CD4-positive, alpha-beta T cell treated with Interleukin-21 for 1 hour (primary cell): Measurements from ENCODE around the gene ZBTB11.
"Not testable (repeated sequence)": the region's sequence is repeated elsewhere in the genome, so short reads cannot be mapped to it uniquely, and the experiment has no call there.

ENCODE experiments used
- DNase-seq: peaks from one replicate; pipeline ENCODE4 v3.0.0-alpha.2; 2020

Gene ZBTB11, protein sequence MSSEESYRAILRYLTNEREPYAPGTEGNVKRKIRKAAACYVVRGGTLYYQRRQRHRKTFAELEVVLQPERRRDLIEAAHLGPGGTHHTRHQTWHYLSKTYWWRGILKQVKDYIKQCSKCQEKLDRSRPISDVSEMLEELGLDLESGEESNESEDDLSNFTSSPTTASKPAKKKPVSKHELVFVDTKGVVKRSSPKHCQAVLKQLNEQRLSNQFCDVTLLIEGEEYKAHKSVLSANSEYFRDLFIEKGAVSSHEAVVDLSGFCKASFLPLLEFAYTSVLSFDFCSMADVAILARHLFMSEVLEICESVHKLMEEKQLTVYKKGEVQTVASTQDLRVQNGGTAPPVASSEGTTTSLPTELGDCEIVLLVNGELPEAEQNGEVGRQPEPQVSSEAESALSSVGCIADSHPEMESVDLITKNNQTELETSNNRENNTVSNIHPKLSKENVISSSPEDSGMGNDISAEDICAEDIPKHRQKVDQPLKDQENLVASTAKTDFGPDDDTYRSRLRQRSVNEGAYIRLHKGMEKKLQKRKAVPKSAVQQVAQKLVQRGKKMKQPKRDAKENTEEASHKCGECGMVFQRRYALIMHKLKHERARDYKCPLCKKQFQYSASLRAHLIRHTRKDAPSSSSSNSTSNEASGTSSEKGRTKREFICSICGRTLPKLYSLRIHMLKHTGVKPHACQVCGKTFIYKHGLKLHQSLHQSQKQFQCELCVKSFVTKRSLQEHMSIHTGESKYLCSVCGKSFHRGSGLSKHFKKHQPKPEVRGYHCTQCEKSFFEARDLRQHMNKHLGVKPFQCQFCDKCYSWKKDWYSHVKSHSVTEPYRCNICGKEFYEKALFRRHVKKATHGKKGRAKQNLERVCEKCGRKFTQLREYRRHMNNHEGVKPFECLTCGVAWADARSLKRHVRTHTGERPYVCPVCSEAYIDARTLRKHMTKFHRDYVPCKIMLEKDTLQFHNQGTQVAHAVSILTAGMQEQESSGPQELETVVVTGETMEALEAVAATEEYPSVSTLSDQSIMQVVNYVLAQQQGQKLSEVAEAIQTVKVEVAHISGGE

DNA sequence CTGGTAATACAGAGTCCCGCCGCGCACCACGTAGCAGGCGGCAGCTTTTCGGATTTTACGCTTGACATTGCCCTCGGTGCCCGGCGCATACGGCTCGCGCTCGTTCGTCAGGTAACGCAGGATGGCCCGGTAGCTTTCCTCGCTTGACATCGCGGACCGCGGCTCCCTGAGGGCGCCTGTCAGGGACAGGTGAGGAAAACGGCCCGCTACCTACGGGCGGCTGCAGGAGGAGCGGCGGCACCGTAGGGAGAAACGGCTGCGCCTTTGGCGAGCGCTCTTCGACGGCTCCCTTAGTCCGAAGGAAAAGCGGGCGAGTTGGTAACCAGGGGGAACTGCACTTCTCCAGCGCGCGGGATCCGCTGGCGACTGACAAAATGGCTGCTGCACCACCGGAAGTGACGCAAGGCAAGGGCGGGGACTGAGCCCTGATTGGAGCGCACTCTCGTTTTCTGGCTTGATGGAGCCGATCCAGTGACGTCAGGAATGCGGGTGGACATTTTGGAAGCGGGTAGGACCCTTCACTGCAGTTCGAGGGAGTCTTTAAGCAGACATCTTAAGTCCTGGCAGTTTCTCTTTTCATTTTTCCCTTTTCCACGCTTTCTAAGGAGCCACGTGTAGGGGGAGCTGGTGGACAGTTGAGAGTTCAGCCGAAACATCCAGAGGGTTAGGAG, at the start of gene ZBTB11:
ZBTB11 (minus strand) TSS at position 368 of the 671 bp plus-strand sequence; CDS start at position 150, 218 bp downstream.
- peak; percentile 99 for DNase-seq

DNA sequence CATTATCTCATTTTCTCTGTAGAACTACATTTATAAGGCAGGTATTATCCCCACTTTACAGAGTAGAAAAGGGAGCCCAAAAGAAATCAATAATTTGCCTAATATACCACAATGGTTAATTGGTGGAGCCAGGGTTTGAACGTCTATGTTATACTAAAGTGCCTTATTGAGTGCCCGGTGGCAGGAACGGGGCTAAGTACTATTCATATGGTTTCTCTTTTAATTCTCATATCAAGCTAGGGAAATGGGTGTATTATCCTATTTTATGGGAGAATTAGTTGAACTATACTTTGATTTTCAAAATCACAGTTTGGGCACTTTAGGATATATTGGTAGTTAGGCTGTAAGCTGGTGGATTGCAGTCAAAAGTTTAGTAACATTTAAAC, 49.0 kb upstream of the ZBTB11 start:
- DNase-seq: no peak

DNA sequence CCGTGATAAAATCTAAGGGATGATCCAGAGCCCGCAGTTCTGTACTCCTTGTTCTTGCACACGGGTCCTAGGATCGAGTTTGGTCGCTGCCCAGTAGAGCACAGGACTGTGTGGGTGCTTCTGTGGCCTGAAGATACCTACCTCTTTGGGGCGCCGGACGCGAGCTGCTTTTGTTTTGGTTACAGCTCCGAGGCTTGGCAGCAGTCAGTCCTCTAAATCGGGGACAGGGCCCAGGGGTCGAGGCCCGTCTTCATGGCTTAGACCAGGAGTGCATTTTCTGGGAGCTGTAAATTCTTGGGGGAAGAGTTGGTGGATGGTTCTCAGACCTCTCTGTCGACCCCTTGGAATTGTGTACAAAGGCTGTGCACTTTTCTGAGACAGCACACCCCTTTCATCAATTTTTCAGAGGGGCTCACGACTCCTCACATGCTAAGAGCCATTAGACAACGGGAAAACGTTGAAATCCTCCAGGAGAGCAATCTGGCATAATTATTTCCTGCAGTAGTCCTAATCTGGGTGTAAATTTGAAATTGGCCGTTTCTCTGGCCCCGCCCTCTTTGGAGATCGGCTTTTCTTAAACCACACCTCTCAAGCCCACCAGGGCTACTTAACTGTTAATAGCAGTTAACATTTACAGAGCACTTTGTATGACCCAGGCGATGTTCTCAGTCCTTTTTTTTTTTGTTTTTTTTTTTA, 48.4 kb upstream of the ZBTB11 start:
- DNase-seq: peak; percentile 40

DNA sequence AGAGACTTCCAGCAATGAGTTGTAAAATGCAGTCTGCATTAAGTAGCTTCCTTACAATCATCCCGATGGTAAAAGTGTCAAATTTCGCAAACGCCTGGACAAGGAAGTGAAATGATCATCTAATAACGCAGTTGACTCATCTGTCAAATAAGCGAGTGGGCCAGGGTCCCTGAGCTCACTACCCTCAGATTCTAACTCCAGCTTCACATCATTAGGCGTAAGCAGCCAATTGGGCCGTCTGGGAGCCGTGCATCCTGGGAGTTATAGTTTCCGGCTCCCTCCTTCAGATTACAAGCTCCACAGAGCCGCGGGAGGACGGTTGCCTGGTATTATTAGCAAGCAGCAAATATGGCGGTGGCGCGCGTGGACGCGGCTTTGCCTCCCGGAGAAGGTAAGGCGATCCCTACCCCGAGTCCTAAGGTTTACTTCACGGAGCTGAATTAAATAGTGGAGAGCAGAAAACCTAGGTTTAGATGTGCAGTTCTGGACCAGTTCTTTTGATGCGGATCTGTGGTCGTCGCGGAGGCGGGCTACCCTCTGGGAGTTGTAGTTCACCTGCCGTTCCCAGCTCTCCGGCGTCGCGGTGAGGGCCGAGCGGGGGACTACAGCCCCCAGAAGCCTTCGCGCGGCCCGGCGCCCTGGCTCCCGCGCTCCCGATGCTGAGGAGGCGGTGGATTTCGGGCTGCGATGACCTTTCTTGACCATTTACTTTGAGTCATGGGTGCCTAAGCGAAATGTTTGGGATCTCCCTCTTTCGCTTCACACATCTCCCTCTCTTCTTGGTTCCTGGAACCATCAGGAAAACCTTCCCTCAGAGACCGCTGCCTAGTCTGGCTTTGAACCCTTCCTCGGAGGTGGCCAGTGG, 47.6 kb upstream of the ZBTB11 start, which contains the start of gene CEP97:
CEP97 (plus strand) TSS at position 286 of the 865 bp plus-strand sequence; CDS start at position 349, 63 bp downstream.
- peak; percentile 88 for DNase-seq

DNA sequence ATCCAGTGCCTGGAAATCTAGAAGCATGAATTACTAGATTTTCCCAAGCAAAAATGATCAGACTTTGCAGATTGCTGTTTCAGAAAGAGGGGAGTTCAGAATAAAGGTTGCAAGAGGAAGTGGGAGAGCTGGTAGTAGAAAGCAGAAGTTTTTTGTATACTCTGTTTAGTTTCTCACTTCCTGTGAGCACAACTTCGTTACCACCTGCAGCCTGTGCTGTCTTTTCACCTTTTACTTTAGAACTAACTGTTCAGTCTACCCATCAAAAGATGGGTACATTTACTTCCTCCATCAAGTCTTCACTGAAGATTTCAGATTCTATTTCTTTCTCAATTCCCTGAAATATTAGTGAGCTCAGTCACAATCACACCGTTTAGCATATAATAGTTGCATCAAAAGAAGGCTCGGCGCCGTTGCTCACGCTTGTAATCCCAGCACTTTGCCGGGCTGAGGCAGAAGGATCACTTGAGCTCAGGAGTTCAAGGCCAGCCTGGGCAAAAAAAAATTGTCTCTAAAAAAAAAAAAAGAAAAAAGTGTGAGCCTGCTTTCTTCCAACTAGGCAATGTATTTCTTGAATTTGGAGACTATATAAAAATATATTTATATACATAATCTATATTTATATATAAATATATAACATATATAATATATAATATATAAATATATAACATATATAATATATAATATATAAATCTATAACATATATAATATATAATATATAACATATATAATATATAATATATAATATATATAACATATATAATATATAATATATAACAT, 45.7 kb upstream of the ZBTB11 start:
- peak; percentile 47 for DNase-seq

DNA sequence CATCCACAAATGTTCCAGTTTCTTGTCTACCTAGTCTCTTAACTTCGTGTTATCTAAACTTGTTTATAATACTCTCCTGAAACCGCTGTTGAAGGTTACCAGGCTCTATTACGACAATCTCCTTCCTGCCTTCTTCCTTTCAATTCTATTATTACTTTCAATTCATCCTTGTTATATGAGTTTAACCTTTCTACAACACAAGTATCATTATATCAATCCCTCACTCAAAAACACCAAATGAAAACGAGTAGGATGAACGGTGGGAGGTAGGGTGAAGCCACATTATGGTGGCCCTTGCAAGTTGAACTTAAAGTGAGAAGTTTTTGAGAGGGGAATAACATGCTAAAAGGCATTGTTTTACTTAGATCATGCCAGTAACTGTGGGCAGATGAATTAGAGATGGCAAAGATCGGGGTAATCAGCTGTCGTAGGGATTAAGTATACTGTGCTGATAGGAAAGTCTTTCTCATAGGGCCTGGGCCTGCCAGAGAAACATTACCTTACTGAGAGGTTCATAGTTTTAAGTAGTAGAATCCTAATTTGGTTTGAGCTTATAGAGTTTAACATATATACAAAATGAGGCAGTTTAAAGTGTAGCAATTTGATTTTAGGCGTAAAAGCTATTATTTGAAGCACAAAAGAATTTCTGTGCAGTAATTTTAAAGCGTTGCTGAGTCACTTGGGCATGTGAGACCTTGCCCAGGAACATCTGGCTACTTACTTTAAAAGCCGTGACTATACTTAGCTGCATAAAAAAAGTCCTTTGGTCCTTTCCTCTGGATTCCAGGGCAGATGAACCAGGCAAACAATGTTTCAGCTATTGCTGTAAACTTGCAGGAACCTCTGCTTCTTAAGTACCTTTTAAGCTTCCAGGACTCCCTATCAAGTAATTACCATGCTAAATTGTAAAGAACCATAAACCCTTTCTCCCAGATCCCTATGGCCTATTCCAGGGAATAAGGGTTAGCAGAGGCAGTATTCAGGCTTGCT, 44.2 kb upstream of the ZBTB11 start:
- no peak for DNase-seq

DNA sequence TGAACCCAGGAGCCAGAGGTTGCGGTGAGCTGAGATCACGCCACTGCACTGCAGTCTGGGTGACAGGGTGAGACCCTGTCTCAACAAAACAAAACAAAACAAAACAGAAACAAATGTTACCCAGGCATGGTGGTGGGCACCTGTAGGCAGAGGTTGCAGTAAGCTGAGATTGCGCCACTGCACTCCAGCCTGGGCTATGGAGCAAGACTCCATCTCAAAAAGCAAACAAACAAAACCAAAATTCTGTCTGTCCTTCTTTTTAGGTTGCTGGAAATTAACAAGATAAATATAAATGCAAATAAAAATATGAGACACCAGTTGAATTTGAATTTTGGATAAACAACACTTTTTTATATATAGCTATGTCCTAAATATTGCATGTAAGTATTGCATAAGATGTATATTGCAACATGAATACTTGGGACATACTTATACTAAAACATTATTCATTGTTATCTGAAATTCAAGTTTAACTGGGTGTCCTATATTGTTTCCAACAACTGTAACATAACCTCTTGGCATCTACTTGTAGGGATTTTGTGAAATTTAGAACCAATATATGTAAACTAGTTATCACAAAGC, 42.8 kb upstream of the ZBTB11 start:
- no peak for DNase-seq

DNA sequence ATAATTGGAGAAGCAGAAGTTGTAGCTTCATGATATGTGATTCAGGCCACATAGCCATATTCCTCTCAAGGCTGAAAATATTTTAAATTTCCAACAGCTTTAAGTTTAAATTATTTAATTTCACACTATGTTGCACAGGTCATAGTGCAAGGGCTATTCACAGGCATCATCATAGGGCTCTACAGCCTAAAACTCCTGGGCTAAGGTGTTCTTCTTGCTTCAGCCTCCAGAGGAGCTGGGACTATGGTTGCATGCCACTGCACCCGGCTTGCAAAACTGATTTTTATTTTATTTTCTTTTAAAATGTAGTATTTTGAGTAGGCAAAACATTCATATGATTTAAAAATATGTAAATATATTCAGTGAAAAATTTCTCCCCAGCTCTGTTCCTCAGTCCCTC, 41.5 kb upstream of the ZBTB11 start:
- no peak for DNase-seq

DNA sequence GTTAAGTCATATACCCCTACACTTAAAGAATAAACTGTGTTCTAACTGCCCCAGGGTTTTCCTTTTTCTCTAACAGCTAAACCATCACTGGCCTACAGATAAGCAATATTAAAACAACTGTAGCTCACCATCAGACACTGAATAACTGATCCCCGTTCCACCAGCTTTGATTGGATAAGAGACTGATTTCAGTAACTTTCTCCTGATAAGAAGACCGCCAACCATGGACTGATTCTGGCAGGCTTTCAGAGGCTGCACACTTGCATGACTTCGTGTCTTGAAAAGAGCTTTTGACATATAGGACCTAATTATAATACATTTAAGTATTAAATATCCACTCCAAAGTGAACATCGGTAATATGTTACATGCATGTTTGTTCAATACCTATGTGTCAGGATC, 32.2 kb upstream of the ZBTB11 start:
- DNase-seq: no peak

DNA sequence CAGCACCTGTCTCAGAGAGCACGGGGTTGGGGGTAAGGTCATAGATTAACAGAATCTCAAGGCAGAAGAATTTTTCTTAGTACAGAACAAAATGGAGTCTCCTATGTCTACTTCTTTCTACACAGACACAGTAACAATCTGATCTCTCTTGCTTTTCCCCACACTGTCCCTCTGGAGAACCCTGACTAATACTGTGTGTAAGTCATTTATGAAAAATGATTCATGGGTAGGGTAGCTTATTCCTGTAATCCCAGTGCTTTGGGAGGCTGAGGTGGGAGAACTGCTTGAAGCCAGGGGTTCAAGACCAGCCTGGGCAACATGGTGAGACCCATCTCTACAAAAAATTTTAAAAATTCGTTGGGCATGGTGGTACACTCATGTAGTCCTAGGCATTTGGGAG, 27.7 kb upstream of the ZBTB11 start:
- DNase-seq: not testable (repeated sequence)

DNA sequence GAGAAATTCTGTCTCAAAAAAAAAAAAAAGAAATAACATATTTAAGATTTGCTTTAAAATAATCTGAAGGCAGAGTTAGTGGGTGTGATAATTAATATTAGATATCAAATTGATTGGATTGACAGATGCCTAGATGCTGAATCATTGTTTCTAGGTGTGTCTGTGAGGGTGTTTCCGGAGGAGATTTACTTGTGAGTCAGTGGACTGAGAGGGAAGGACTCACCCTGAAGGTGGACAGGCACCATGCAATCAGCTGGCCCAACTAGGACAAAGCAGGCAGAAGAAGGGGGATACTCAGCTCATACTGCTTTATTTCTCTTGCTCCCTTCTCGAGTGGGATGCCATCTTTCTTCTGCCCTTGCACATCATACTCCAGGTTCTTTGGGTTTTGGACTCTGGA, 26.2 kb upstream of the ZBTB11 start:
- DNase-seq: no peak

DNA sequence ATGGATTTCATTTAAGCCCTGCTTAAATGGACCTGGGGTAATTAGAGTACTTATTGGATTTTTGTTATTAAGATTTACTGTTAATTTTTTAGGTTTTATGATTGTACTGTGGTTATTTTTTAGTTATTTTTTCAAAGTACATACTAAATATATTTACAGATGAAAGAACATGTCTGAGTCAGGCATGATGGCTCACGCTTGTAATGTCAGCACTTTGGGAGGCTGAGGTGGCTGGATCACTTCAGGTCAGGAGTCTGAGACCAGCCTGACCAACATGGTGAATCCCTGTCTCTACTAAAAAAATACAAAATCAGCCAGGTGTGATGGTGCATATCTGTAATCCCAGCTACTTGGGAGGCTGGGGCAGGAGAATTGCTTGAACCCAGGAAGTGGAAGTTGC, 25.8 kb upstream of the ZBTB11 start:
- no peak for DNase-seq

DNA sequence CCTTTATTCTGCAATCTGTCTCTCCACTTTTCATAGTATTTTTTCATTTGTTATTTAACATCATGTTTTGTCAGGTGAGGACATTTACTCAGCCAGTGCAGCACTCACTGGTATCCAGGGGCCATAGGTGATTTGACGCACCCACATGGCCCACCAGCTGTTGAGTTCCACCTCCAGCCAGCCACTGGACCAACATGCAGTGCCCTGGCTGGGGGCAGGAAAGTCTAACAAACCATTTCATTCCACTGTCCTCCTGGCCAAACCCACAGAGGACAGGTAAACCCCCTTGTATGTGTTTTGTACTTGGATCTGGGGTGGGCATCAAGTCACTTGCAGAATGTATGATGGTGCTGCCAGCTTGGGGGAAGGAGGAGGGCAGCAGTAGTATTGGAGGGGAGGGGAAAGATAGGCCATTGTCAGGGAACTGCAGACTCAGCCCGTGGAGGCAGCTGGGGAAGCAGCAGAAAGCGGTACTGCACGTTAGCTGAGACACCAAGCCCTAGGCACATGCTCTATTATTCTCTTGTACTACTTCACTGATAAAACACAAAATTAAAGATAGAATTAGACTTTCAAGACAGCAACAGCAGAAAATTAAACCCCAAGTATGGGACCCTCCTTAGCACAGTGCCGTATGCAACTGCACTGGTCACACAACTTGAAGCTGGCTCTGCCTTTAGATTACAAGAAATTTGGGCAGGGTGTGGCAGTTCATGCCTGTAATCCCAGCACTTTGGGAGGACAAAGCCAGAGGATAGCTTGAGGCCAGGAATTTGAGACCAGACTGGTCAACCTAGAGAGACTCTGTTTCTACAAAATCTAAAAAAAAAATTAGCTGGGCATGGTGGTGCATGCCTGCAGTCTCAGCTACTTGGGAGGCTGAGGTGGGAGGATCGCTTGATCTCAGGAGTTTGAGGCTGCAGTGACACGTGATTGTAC, 25.0 kb upstream of the ZBTB11 start:
- no peak for DNase-seq

DNA sequence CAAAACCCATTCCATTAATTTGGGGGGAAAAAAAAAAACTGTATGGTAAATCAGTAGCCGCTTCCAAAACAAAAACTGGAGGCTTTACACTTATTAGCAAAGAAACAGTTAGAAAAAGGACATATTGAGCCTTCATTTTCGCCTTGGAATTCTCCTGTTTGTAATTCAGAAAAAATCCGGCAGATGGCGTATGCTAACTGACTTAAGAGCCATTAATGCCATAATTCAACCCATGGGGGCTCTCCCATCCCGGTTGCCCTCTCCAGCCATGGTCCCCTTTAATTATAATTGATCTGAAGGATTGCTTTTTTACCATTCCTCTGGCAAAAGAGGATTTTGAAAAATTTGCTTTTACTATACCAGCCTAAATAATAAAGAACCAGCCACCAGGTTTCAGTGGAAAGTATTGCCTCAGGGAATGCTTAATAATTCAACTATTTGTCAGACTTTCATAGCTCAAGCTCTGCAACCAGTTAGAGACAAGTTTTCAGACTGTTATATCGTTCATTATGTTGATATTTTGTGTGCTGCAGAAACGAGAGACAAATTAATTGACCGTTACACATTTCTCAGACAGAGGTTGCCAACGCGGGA, 18.9 kb upstream of the ZBTB11 start:
- peak; percentile 77 for DNase-seq

DNA sequence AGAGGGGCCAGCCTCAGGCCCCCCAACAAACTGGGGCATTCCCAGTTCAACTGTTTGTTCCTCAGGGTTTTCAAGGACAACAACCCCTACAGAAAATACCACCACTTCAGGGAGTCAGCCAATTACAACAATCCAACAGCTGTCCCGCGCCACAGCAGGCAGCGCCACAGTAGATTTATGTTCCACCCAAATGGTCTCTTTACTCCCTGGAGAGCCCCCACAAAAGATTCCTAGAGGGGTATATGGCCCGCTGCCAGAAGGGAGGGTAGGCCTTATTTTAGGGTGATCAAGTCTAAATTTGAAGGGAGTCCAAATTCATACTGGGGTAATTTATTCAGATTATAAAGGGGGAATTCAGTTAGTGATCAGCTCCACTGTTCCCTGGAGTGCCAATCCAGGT, 17.9 kb upstream of the ZBTB11 start:
- DNase-seq: not testable (repeated sequence)

DNA sequence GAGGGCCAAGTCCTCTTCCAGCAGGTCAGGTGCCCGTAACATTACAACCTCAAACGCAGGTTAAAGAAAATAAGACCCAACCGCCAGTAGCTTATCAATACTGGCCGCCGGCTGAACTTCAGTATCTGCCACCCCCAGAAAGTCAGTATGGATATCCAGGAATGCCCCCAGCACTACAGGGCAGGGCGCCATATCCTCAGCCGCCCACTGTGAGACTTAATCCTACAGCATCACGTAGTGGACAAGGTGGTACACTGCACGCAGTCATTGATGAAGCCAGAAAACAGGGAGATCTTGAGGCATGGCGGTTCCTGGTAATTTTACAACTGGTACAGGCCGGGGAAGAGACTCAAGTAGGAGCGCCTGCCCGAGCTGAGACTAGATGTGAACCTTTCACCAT, 16.6 kb upstream of the ZBTB11 start:
- peak; percentile 54 for DNase-seq
